IMR-90 (cell line): ENCODE results near the gene ACCSL. TPM values are rescaled to one million over a fixed set of nuclear protein-coding genes. Genes with fewer than 3 reads are reported as not detected.

Source experiments
- ATAC-seq: fragments of 200-7000 bp; cut with Tn5 transposase; 2 replicates; pipeline ENCODE4 v1.9.1; 2020; ENCODE audit warnings: low read depth, mild to moderate bottlenecking, moderate library complexity
- BruUV-seq: library from RNA; stranded (reverse); fragments of 400-500 nt; replicated peaks from 2 replicates; lab custom pipeline; 2021; lab: Mats Ljungman, UMichigan
- CTCF ChIA-PET: fragments of 300-600 bp; formaldehyde crosslinking; extraction: SDS; loops from one replicate; lab custom pipeline; 2021; ENCODE audit warnings: antibody characterized with exemption; lab: Yijun Ruan, JAX
- POLR2A ChIA-PET: fragments of 300-600 bp; sonication (Branson Sonifier 250); formaldehyde crosslinking; loops from one replicate; lab custom pipeline; 2022; ENCODE audit warnings: antibody characterized with exemption; ENCODE audit not compliant: unreplicated experiment; lab: Charles Lee
- DNase-seq: peaks from one replicate; pipeline ENCODE4 v3.0.0; 2013
- H2AFZ ChIP-seq: replicated peaks from 2 replicates; pipeline ENCODE3; 2013; ENCODE audit warnings: low read length, mild to moderate bottlenecking; ENCODE audit not compliant: poor library complexity
- H2AK5ac ChIP-seq: 2 replicates; pipeline ENCODE4 v1.6.1; 2013; ENCODE audit warnings: low read depth, low read length, inconsistent platforms
- H2AK9ac ChIP-seq: replicated peaks from 2 replicates; pipeline ENCODE3; 2013; ENCODE audit warnings: mild to moderate bottlenecking, low read depth, low read length, moderate library complexity; ENCODE audit not compliant: poor library complexity
- H2BK120ac ChIP-seq: 2 replicates; pipeline ENCODE4 v1.6.1; 2013; ENCODE audit warnings: low read depth, low read length, inconsistent platforms
- H2BK15ac ChIP-seq: 3 replicates; pipeline ENCODE4 v1.6.1; 2013; ENCODE audit warnings: low read depth, low read length, inconsistent platforms
- H2BK20ac ChIP-seq: 2 replicates; pipeline ENCODE4 v1.6.1; 2013; ENCODE audit warnings: low read depth, mild to moderate bottlenecking, inconsistent platforms, low read length, moderate library complexity
- H2BK5ac ChIP-seq: 2 replicates; pipeline ENCODE4 v1.6.1; 2013; ENCODE audit warnings: mild to moderate bottlenecking, low read depth, low read length, inconsistent platforms; ENCODE audit not compliant: poor library complexity, severe bottlenecking
- H3K14ac ChIP-seq: replicated peaks from 2 replicates; pipeline ENCODE4 v1.6.1; 2013; ENCODE audit warnings: low read depth, low read length, inconsistent platforms
- H3K18ac ChIP-seq: 2 replicates; pipeline ENCODE4 v1.6.1; 2013; ENCODE audit warnings: low read depth, low read length, control low read depth
- H3K23ac ChIP-seq: 2 replicates; pipeline ENCODE4 v1.6.1; 2013; ENCODE audit warnings: low read depth, low read length, inconsistent platforms
- H3K27ac ChIP-seq: 2 replicates; pipeline ENCODE4 v1.5.1; 2013; ENCODE audit warnings: mild to moderate bottlenecking, control low read depth, low read length; ENCODE audit not compliant: insufficient read depth
- H3K27me3 ChIP-seq: 2 replicates; pipeline ENCODE4 v1.6.1; 2013; ENCODE audit warnings: low read length; ENCODE audit not compliant: control insufficient read depth, insufficient read depth
- H3K36me3 ChIP-seq: 2 replicates; pipeline ENCODE4 v1.6.1; 2013; ENCODE audit warnings: low read length, mixed read lengths; ENCODE audit not compliant: control insufficient read depth, insufficient read depth
- H3K4ac ChIP-seq: 2 replicates; pipeline ENCODE4 v1.6.1; 2013; ENCODE audit warnings: low read depth, low read length, inconsistent platforms
- H3K4me1 ChIP-seq: 2 replicates; pipeline ENCODE4 v1.6.1; 2013; ENCODE audit warnings: low read length, mixed read lengths; ENCODE audit not compliant: control insufficient read depth, insufficient read depth
- H3K4me2 ChIP-seq: 2 replicates; pipeline ENCODE4 v1.6.1; 2013; ENCODE audit warnings: low read depth, mild to moderate bottlenecking, control low read depth, low read length, moderate library complexity
- H3K4me3 ChIP-seq: 2 replicates; pipeline ENCODE4 v1.5.1; 2013; ENCODE audit warnings: low read depth, mild to moderate bottlenecking, control low read depth, low read length, moderate library complexity; ENCODE audit not compliant: insufficient read depth
- H3K56ac ChIP-seq: 2 replicates; pipeline ENCODE4 v1.6.1; 2013; ENCODE audit warnings: low read length, inconsistent platforms; ENCODE audit not compliant: insufficient read depth; ENCODE audit errors: extremely low read depth
- H3K79me1 ChIP-seq, 2 experiments: 2 replicates each; pipeline ENCODE4 v1.6.1; 2013; ENCODE audit warnings: low read length in 2 of 2, inconsistent platforms in 1 of 2, low read depth in 1 of 2
- H3K9ac ChIP-seq: 2 replicates; pipeline ENCODE4 v1.6.1; 2013; ENCODE audit warnings: low read depth, low read length, control low read depth
- H3K9me1 ChIP-seq: 2 replicates; pipeline ENCODE4 v1.6.1; 2013; ENCODE audit warnings: low read length, inconsistent platforms; ENCODE audit not compliant: insufficient read depth
- H3K9me3 ChIP-seq: 2 replicates; pipeline ENCODE4 v1.6.1; 2013; ENCODE audit warnings: low read length; ENCODE audit not compliant: control insufficient read depth, insufficient read depth
- H4K20me1 ChIP-seq: 2 replicates; pipeline ENCODE4 v1.6.1; 2013; ENCODE audit warnings: low read length, inconsistent platforms; ENCODE audit not compliant: insufficient read depth
- H4K5ac ChIP-seq: 2 replicates; pipeline ENCODE4 v1.6.1; 2013; ENCODE audit warnings: mild to moderate bottlenecking, low read depth, low read length, control low read depth
- H4K8ac ChIP-seq, 2 experiments: 2 replicates each; pipeline ENCODE4 v1.6.1; 2013; ENCODE audit warnings: low read depth in 2 of 2, low read length in 2 of 2, control low read depth in 1 of 2, inconsistent platforms in 1 of 2
- H4K91ac ChIP-seq: 2 replicates; pipeline ENCODE4 v1.6.1; 2013; ENCODE audit warnings: low read depth, low read length, inconsistent platforms; ENCODE audit not compliant: insufficient read depth
- CHD1 ChIP-seq: IDR thresholded peaks from 2 replicates; pipeline ENCODE4 v1.6.1; 2012; ENCODE audit warnings: low read depth, low read length, improper control_type of control experiment
- FOS ChIP-seq: fragments of 150-350 bp; IDR thresholded peaks from 2 replicates; pipeline ENCODE4 v1.6.1; 2016; ENCODE audit warnings: low read depth, low read length
- MAFK ChIP-seq: IDR thresholded peaks from 2 replicates; pipeline ENCODE4 v1.6.1; 2012; ENCODE audit warnings: low read depth, low read length, improper control_type of control experiment
- MAZ ChIP-seq: IDR thresholded peaks from 2 replicates; pipeline ENCODE4 v1.6.1; 2012; ENCODE audit warnings: low read depth, mild to moderate bottlenecking, low read length, improper control_type of control experiment, moderate library complexity, borderline replicate concordance
- MXI1 ChIP-seq: IDR thresholded peaks from 2 replicates; pipeline ENCODE4 v1.6.1; 2012; ENCODE audit warnings: low read depth, mild to moderate bottlenecking, low read length, moderate library complexity, borderline replicate concordance
- NFE2L2 ChIP-seq: fragments of 150-350 bp; IDR thresholded peaks from 2 replicates; pipeline ENCODE4 v1.6.1; 2016; ENCODE audit warnings: low read depth, mild to moderate bottlenecking, low read length
- RAD21 ChIP-seq: IDR thresholded peaks from 2 replicates; pipeline ENCODE4 v1.6.1; 2012; ENCODE audit warnings: low read length, improper control_type of control experiment
- RCOR1 ChIP-seq: IDR thresholded peaks from 2 replicates; pipeline ENCODE4 v1.6.1; 2012; ENCODE audit warnings: mild to moderate bottlenecking, low read length, improper control_type of control experiment; ENCODE audit not compliant: insufficient replicate concordance
- SMC3 ChIP-seq: fragments of 150-350 bp; IDR thresholded peaks from 2 replicates; pipeline ENCODE4 v1.6.1; 2016; ENCODE audit warnings: low read depth, mild to moderate bottlenecking, antibody characterized with exemption, low read length, moderate library complexity
- WGBS, 2 experiments: methylation state at CpG; one replicate each; pipeline versions ENCODE4 v1.1.5 to v1.1.7; 2013; ENCODE audit warnings: missing lambda C conversion rate in 2 of 2; ENCODE audit not compliant: insufficient read length in 1 of 2; ENCODE audit errors: extremely low coverage in 2 of 2; 5-methylcytosine and 5-hydroxymethylcytosine counted together
- dilution Hi-C: fragments of 300-500 bp; cut with HindIII; formaldehyde crosslinking; loops from one replicate; pipeline ENCODE4 v1.14.3; 2018; ENCODE audit warnings: low sequenced_read_pairs; ENCODE audit not compliant: unreplicated experiment
- in situ Hi-C: fragments of 300-500 bp; cut with MboI; formaldehyde crosslinking; loops from 3 replicates; pipeline ENCODE4 v1.14.3; 2019; ENCODE audit warnings: low sequenced_read_pairs, inconsistent platforms, mixed read lengths
- intact Hi-C: fragments of 100-400 bp; cut with micrococcal nuclease; formaldehyde crosslinking; loops from 2 replicates; pipeline ENCODE4 v1.10.0; 2022
- polyA plus RNA-seq, 3 experiments: library from polyadenylated mRNA; depleted of rRNA; stranded (reverse); fragments of >200 nt; gene quantifications; 2 replicates each; pipeline ENCODE4 v1.2.3, GENCODE V29; 2012; ENCODE audit warnings: low replicate concordance in 1 of 3
- total RNA-seq: library from RNA; depleted of rRNA; stranded (reverse); fragments of >200 nt; gene quantifications from 2 replicates; pipeline ENCODE4 v1.2.3, GENCODE V29; 2012
- TF ChIP-seq, protein P1 (sequence below): conservative IDR thresholded peaks from 2 replicates; pipeline ENCODE4 v1.5.1; 2012; ENCODE audit warnings: mild to moderate bottlenecking, low read depth, low read length, improper control_type of control experiment
- TF ChIP-seq, protein P2 (sequence below): fragments of 150-350 bp; IDR thresholded peaks from 2 replicates; pipeline ENCODE4 v1.6.1; 2017; ENCODE audit warnings: mild to moderate bottlenecking, antibody characterized with exemption, low read length, low read depth
- TF ChIP-seq, protein P3 (sequence below): fragments of 150-350 bp; IDR thresholded peaks from 2 replicates; pipeline ENCODE4 v1.6.1; 2016; ENCODE audit warnings: low read depth, mild to moderate bottlenecking, low read length, moderate library complexity, borderline replicate concordance

ACCSL gene
- total and polyA plus RNA-seq, 2 of the 4 experiments (the other 2 are of a cell fraction) = not detected

DNA sequence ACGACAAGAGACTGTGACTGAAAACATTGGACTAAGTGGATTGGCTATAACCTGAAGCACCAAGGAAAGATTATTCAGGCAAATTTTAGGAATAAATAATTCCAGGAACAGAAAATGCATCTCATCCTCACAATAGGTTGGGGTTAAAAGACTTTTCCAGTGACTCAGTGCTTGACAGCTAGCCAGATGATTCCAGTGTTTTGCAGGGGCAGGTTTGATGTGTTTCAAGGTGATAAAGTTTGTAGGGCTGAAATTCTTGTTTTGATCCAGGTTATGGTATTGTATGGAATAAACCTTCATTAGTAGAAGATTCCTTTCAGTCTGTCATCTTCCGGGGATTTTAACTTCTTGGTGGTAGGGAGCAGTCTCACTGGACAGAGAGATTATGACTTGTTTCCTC, 50.0 kb downstream of the ACCSL start:
- in situ Hi-C loops (no loop called here), intact Hi-C loops (loop anchor here (10.0 kb wide), 1 partner anchor 517 kb away; no protein-coding TSS in a partner anchor), dilution Hi-C loops (no loop called here)
- TF ChIP-seq, protein P1, sequence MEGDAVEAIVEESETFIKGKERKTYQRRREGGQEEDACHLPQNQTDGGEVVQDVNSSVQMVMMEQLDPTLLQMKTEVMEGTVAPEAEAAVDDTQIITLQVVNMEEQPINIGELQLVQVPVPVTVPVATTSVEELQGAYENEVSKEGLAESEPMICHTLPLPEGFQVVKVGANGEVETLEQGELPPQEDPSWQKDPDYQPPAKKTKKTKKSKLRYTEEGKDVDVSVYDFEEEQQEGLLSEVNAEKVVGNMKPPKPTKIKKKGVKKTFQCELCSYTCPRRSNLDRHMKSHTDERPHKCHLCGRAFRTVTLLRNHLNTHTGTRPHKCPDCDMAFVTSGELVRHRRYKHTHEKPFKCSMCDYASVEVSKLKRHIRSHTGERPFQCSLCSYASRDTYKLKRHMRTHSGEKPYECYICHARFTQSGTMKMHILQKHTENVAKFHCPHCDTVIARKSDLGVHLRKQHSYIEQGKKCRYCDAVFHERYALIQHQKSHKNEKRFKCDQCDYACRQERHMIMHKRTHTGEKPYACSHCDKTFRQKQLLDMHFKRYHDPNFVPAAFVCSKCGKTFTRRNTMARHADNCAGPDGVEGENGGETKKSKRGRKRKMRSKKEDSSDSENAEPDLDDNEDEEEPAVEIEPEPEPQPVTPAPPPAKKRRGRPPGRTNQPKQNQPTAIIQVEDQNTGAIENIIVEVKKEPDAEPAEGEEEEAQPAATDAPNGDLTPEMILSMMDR = no peak
- TF ChIP-seq, protein P2, sequence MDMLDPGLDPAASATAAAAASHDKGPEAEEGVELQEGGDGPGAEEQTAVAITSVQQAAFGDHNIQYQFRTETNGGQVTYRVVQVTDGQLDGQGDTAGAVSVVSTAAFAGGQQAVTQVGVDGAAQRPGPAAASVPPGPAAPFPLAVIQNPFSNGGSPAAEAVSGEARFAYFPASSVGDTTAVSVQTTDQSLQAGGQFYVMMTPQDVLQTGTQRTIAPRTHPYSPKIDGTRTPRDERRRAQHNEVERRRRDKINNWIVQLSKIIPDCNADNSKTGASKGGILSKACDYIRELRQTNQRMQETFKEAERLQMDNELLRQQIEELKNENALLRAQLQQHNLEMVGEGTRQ = no peak
- TF ChIP-seq SMC3 (no peak), FOS (no peak), NFE2L2 (no peak), CHD1 (no peak), MAZ (no peak), RAD21 (no peak), MAFK (no peak), RCOR1 (no peak), MXI1 (no peak)
- TF ChIP-seq, protein P3, sequence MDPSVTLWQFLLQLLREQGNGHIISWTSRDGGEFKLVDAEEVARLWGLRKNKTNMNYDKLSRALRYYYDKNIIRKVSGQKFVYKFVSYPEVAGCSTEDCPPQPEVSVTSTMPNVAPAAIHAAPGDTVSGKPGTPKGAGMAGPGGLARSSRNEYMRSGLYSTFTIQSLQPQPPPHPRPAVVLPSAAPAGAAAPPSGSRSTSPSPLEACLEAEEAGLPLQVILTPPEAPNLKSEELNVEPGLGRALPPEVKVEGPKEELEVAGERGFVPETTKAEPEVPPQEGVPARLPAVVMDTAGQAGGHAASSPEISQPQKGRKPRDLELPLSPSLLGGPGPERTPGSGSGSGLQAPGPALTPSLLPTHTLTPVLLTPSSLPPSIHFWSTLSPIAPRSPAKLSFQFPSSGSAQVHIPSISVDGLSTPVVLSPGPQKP = no peak
- Histone ChIP-seq H2AK9ac (no peak overlapping the region), H3K9ac (no peak overlapping the region), H2BK120ac (no peak overlapping the region), H3K4ac (no peak overlapping the region), H3K56ac (no peak overlapping the region), H2BK20ac (no peak overlapping the region), H3K18ac (no peak overlapping the region), H3K4me3 (no peak overlapping the region), H4K5ac (no peak overlapping the region), H2BK5ac (no peak overlapping the region), H3K79me1 (peaks cover 25 to 50% of the 10 kb centered on the region in 2 experiments), H4K91ac (no peak overlapping the region), H3K9me1 (peaks cover 7% of the 10 kb centered on the region; the same call in 1 of the 2 replicates), H3K27ac (no peak overlapping the region), H3K4me2 (no peak overlapping the region), H2BK15ac (no peak overlapping the region), H4K8ac (no peak overlapping the region), H3K27me3 (no peaks in the 10 kb centered on the region; the same call in 1 of the 2 replicates), H3K23ac (no peak overlapping the region; the same call in 1 of the 2 replicates), H3K9me3 (no peaks in the 10 kb centered on the region), H3K36me3 (peaks cover 1% of the 10 kb centered on the region; the same call in 1 of the 2 replicates), H3K4me1 (0 out of 2 replicates have a peak, but pooled peaks cover 3% of the 10 kb centered on the region), H3K14ac (no peak overlapping the region), H2AFZ (no peak overlapping the region), H4K20me1 (peaks cover 35% of the 10 kb centered on the region), H2AK5ac (no peak overlapping the region)
- BruUV-seq = no TSS peak
- ATAC-seq (no peak), DNase-seq (peak; percentile 13)
- ChIA-PET POLR2A (no interaction called here), CTCF (no interaction called here)
- no CpG with 5 or more reads among the region's 2 CpGs for WGBS, 2 experiments
